Spleen (tissue), 11 donors: ENCODE results near the gene KIAA0319L. TPM values are rescaled to one million over a fixed set of nuclear protein-coding genes. Genes with fewer than 3 reads are reported as not detected.

Experiments used
- DNase-seq: peaks from one replicate; pipeline ENCODE4 v3.0.0-alpha.2; 2020
- H3K27ac ChIP-seq, 8 donors: fragments of 200-600 bp; sonication (generic) in 7 of 8; 1 replicate in 4 of 8; 2 replicates in 4 of 8; pipeline versions ENCODE4 v1.5.0 to v1.8.0; 2016 to 2021; ENCODE audit warnings: inconsistent platforms in 4 of 8, mild to moderate bottlenecking in 4 of 8, moderate library complexity in 1 of 8
- H3K27me3 ChIP-seq, 7 donors: fragments of 200-600 bp; sonication (generic) in 6 of 7; replicated peaks in 1 of 7; 1 replicate in 4 of 7; 2 replicates in 3 of 7; pipeline versions ENCODE4 v1.5.0 to v1.8.0; 2016 to 2021; ENCODE audit warnings: inconsistent platforms in 3 of 7, mild to moderate bottlenecking in 1 of 7
- H3K36me3 ChIP-seq, 6 donors: fragments of 200-600 bp; sonication (generic) in 5 of 6; 1 replicate in 4 of 6; 2 replicates in 2 of 6; pipeline versions ENCODE4 v1.5.0 to v1.8.0; 2016 to 2021; ENCODE audit warnings: inconsistent platforms in 2 of 6
- H3K4me1 ChIP-seq, 6 donors: fragments of 200-600 bp; sonication (generic) in 5 of 6; 1 replicate in 3 of 6; 2 replicates in 3 of 6; pipeline versions ENCODE4 v1.5.0 to v1.8.0; 2016 to 2021; ENCODE audit warnings: inconsistent platforms in 3 of 6
- H3K4me3 ChIP-seq, 8 donors: fragments of 200-600 bp; sonication (generic) in 7 of 8; 1 replicate in 4 of 8; 2 replicates in 4 of 8; pipeline versions ENCODE4 v1.5.0 to v1.8.0; 2016 to 2021; ENCODE audit warnings: inconsistent platforms in 4 of 8, mild to moderate bottlenecking in 4 of 8, moderate library complexity in 2 of 8
- H3K9me3 ChIP-seq, 8 donors: fragments of 200-600 bp; sonication (generic) in 7 of 8; 1 replicate in 4 of 8; 2 replicates in 4 of 8; pipeline versions ENCODE4 v1.5.0 to v1.8.0; 2016 to 2021; ENCODE audit warnings: inconsistent platforms in 4 of 8
- CTCF ChIP-seq, 11 experiments: fragments of 200-600 bp in 7 of 11; fragments of 450-650 bp in 4 of 11; sonication (generic) in 4 of 11; IDR thresholded peaks in 8 of 11; conservative IDR thresholded peaks in 3 of 11; 1 replicate in 7 of 11; 2 replicates in 4 of 11; pipeline versions ENCODE4 v1.4.0 to v1.8.0; 2016 to 2021; ENCODE audit warnings: antibody characterized with exemption in 11 of 11, inconsistent platforms in 4 of 11, mild to moderate bottlenecking in 1 of 11
- POLR2A ChIP-seq, 3 donors: fragments of 450-650 bp; IDR thresholded peaks; one replicate each; pipeline ENCODE4 v1.5.1; 2017; ENCODE audit warnings: antibody characterized with exemption in 3 of 3, mild to moderate bottlenecking in 1 of 3
- POLR2AphosphoS5 ChIP-seq, 3 donors: sonication (generic); formaldehyde crosslinking; IDR thresholded peaks; one replicate each; pipeline ENCODE4 v1.5.1; 2017; ENCODE audit warnings: antibody characterized with exemption in 3 of 3
- WGBS, 5 donors: extraction: QIAGEN DNeasy Blood & Tissue Kit in 3 of 5; methylation state at CpG; one replicate each; pipeline versions ENCODE4 v1.1.5 to v1.1.7; 2013 to 2018; 5-methylcytosine and 5-hydroxymethylcytosine counted together
- intact Hi-C: fragments of 100-400 bp; cut with DNase I; formaldehyde crosslinking; loops from one replicate; pipeline ENCODE4 v1.15.0; 2023; ENCODE audit warnings: low total_unique reads
- polyA plus RNA-seq, 3 donors: library from polyadenylated mRNA; stranded (reverse); fragments of 200-250 nt; gene quantifications; one replicate each; pipeline ENCODE4 v1.2.1, GENCODE V29; 2013
- total RNA-seq, 7 donors: library from RNA; depleted of rRNA in 3 of 7; stranded (reverse); fragments of >200 nt in 3 of 7; fragmentation: NEBNext Ultra II Directional in 4 of 7; extraction: Animal tissue kit (Norgen Biotek cat#: 25700) in 4 of 7; gene quantifications; one replicate each; pipeline versions ENCODE4 v1.1.0 to v1.2.1, GENCODE V29; 2016 to 2021
- donor health status: healthy with polysubstance abuse.
- donor health status: DM: no; HTN: no; CAD: no; lungs with moderate emphysema.
- donor health status: DM: no; HTN: no; CAD: no.
- donor health status: Bipolar disorder and iron deficiency.
- donor health status: healthy.
- donor health status: DM: no; HTN: no; CAD: no.
- donor health status: DM: yes; HTN: yes; CAD: no.

KIAA0319L gene
- total and polyA plus RNA-seq, 10 donors, result 10.5 to 103 (median 66.9) TPM

DNA sequence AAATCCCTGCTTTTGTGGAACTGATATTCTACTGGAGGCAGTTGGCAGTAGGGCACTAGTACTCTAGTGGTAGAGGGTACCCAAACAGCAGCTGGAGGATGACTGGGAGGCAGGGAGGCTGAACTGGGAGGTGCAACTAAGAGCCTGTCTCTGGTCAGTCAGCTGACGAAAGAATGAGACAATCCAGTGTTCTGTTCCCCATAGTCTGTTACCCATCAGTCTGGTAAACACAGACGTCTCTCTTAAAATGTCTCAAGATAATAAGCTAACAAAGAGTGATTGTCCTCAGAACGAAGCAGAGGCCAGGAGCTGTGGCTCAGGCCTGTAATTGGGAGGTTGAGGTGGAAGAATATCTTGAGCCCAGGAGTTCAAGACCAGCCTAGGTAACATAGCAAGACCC, 46.3 kb upstream of the KIAA0319L start:
- no peaks in the 10 kb centered on the region for H3K9me3 ChIP-seq
- DNase-seq, result no peak
- H3K27me3 ChIP-seq, result no peaks in the 10 kb centered on the region
- no peak overlapping the region for H3K27ac ChIP-seq
- H3K4me3 ChIP-seq, result no peak overlapping the region
- TF ChIP-seq CTCF (IDR thresholded peaks at IDR 0.05 in 8 of 11, conservative IDR thresholded peaks at IDR 0.05 in 3 of 11) (no peak), POLR2AphosphoS5 (IDR thresholded peaks at IDR 0.05) (no peak), POLR2A (IDR thresholded peaks at IDR 0.05) (no peak)
- H3K36me3 ChIP-seq, result peaks cover 0 to 97% (median 74%) of the 10 kb centered on the region in 6 donors
- intact Hi-C loops, result no loop called here
- WGBS, 5 donors, result 87 to 98% (median 90%) methylated on average over 3 of the region's 3 CpGs
- no peaks in the 10 kb centered on the region for H3K4me1 ChIP-seq

- Histone ChIP-seq H3K27me3 (no peaks in the 10 kb centered on the region), H3K9me3 (no peaks in the 10 kb centered on the region), H3K4me1 (no peaks in the 10 kb centered on the region), H3K36me3 (peaks cover 0 to 88% (median 57%) of the 10 kb centered on the region in 6 donors), H3K4me3 (no peak overlapping the region), H3K27ac (no peak overlapping the region)
- no peak for DNase-seq
- intact Hi-C loops, result no loop called here
- WGBS, 5 donors, result 93 to 100% (median 95%) methylated on average over 3 of the region's 3 CpGs
- TF ChIP-seq POLR2AphosphoS5 (IDR thresholded peaks at IDR 0.05) (no peak), POLR2A (IDR thresholded peaks at IDR 0.05) (no peak), CTCF (IDR thresholded peaks at IDR 0.05 in 8 of 11, conservative IDR thresholded peaks at IDR 0.05 in 3 of 11) (no peak)
Measured at GRCh38 chr1:35600593-35600992, 43.4 kb upstream of the KIAA0319L start.

DNA sequence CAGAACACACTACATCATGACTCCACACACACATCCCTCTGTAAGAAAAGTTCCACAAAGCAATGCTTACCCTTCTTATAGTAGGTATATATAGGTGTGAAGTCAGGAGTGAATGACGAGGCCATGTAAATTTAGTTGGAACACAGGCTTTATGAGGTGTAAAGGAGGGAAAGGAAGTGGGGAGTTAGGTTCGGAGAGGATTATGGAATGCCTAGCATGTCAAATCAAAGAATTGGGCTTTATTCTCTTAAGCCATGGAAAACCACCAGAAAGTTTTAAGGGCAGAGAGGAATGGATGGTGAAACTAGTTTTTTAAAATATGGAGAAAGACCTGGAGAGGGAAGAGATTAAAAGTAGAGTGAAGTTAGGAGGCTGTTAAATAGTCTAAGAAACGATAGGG, 42.2 kb upstream of the KIAA0319L start:
- Histone ChIP-seq H3K36me3 (peaks cover 0 to 88% (median 45%) of the 10 kb centered on the region in 6 donors), H3K9me3 (no peaks in the 10 kb centered on the region), H3K4me3 (no peak overlapping the region), H3K27ac (no peak overlapping the region), H3K27me3 (no peaks in the 10 kb centered on the region), H3K4me1 (no peaks in the 10 kb centered on the region)
- intact Hi-C loops, result no loop called here
- no peak for DNase-seq
- TF ChIP-seq CTCF (IDR thresholded peaks at IDR 0.05 in 8 of 11, conservative IDR thresholded peaks at IDR 0.05 in 3 of 11), result no peak
- no peak for TF ChIP-seq POLR2AphosphoS5 (IDR thresholded peaks at IDR 0.05)
- no peak for TF ChIP-seq POLR2A (IDR thresholded peaks at IDR 0.05)
- WGBS, 5 donors, result 86 to 91% (median 91%) methylated on average over 3 of the region's 3 CpGs

- intact Hi-C loops, result no loop called here
- Histone ChIP-seq H3K4me1 (peaks cover 0 to 3% (median 0%) of the 10 kb centered on the region in 6 donors), H3K27ac (no peak overlapping the region), H3K4me3 (no peak overlapping the region), H3K27me3 (no peaks in the 10 kb centered on the region), H3K9me3 (no peaks in the 10 kb centered on the region), H3K36me3 (peaks cover 0 to 85% (median 40%) of the 10 kb centered on the region in 6 donors)
- 80 to 94% (median 85%) methylated on average over 2 of the region's 2 CpGs for WGBS, 5 donors
- DNase-seq, result no peak
- TF ChIP-seq POLR2AphosphoS5 (IDR thresholded peaks at IDR 0.05), result no peak
- TF ChIP-seq POLR2A (IDR thresholded peaks at IDR 0.05), result no peak
- no peak for TF ChIP-seq CTCF (IDR thresholded peaks at IDR 0.05 in 8 of 11, conservative IDR thresholded peaks at IDR 0.05 in 3 of 11)
Measured at GRCh38 chr1:35598895-35599294, 41.7 kb upstream of the KIAA0319L start.
